Measurements from ENCODE around the gene MVB12B. TPM values are rescaled to one million over a fixed set of nuclear protein-coding genes. Genes with fewer than 3 reads are reported as not detected.
A peak's percentile ranks its signal among the peaks of the same experiment; 100 is the strongest.

The MVB12B gene
- total and polyA plus RNA-seq, 2 of the 13 experiments (the other 11 are each of a cell fraction or from before 2014, with no cell fraction given): 12.1 to 30.1 TPM

GRCh38 chr9:126548312-126548711 lies 221.7 kb downstream of the MVB12B start (continued):
- TF ChIP-seq PATZ1 (CRISPR knock-in tag; IDR thresholded peaks at IDR 0.05): no peak
- 0 out of 2 replicates have a peak, but pooled peaks have one; percentile 12 for TF ChIP-seq SALL1 (CRISPR knock-in tag; IDR thresholded peaks at IDR 0.05)
- no peak for TF ChIP-seq FLYWCH1 (CRISPR knock-in tag; IDR thresholded peaks at IDR 0.05)
- TF ChIP-seq NR2F6 (IDR thresholded peaks at IDR 0.05): no peak
- peak; percentile 55; the same call in 1 of the 2 replicates for TF ChIP-seq NR2F6 (CRISPR knock-in tag; IDR thresholded peaks at IDR 0.05)
- TF ChIP-seq RNF2 (conservative IDR thresholded peaks at IDR 0.05; ENCODE audit: low read depth): no peak
- TF ChIP-seq ZFX (CRISPR knock-in tag; IDR thresholded peaks at IDR 0.05; ENCODE audit: low read depth): peak; percentile 48; the same call in 1 of the 2 replicates
- TF ChIP-seq FOSL2 (CRISPR knock-in tag; IDR thresholded peaks at IDR 0.05): peak; percentile 41
- TF ChIP-seq MEIS1 (CRISPR knock-in tag; IDR thresholded peaks at IDR 0.05; ENCODE audit: borderline replicate concordance): no peak
- no peak for TF ChIP-seq DR1 (CRISPR knock-in tag; IDR thresholded peaks at IDR 0.05)
- no peak for TF ChIP-seq HMG20A (CRISPR knock-in tag; IDR thresholded peaks at IDR 0.05; ENCODE audit: borderline replicate concordance)
- no peak for TF ChIP-seq ZNF563 (CRISPR knock-in tag; IDR thresholded peaks at IDR 0.05)
- TF ChIP-seq ZNF841 (CRISPR knock-in tag; IDR thresholded peaks at IDR 0.05; ENCODE audit: borderline replicate concordance): no peak
- TF ChIP-seq ZNF770 (CRISPR knock-in tag; IDR thresholded peaks at IDR 0.05): no peak
- no peak for TF ChIP-seq POLR2G (IDR thresholded peaks at IDR 0.05; ENCODE audit: low read depth, low read length)
- no peak for TF ChIP-seq BCLAF1 (IDR thresholded peaks at IDR 0.05)
- no peak for TF ChIP-seq PHF8 (CRISPR knock-in tag; IDR thresholded peaks at IDR 0.05)
- no peak for TF ChIP-seq ELF3 (CRISPR knock-in tag; IDR thresholded peaks at IDR 0.05)
- TF ChIP-seq RBM22 (optimal IDR thresholded peaks at IDR 0.05; ENCODE audit: low read length): no peak
- TF ChIP-seq HNF4A (CRISPR knock-in tag; IDR thresholded peaks at IDR 0.05): peak; percentile 73
- TF ChIP-seq ZNF331 (CRISPR knock-in tag; IDR thresholded peaks at IDR 0.05): no peak
- no peak for TF ChIP-seq EHMT2 (IDR thresholded peaks at IDR 0.05; ENCODE audit: borderline replicate concordance, low read depth, low read length)
- peak; percentile 39; the same call in 1 of the 2 replicates for TF ChIP-seq UBTF (CRISPR knock-in tag; IDR thresholded peaks at IDR 0.05)
